Middle frontal gyrus (tissue), 1 donor: ENCODE results near the gene GPSM3.
"Not testable (repeated sequence)": the region's sequence is repeated elsewhere in the genome, so short reads cannot be mapped to it uniquely, and the experiment has no call there.

Experiments used
- DNase-seq: peaks from one replicate; pipeline ENCODE4 v3.0.0-alpha.2; 2015; ENCODE audit warnings: low spot score; ENCODE audit errors: extremely low spot score

Gene GPSM3, protein sequence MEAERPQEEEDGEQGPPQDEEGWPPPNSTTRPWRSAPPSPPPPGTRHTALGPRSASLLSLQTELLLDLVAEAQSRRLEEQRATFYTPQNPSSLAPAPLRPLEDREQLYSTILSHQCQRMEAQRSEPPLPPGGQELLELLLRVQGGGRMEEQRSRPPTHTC

DNA sequence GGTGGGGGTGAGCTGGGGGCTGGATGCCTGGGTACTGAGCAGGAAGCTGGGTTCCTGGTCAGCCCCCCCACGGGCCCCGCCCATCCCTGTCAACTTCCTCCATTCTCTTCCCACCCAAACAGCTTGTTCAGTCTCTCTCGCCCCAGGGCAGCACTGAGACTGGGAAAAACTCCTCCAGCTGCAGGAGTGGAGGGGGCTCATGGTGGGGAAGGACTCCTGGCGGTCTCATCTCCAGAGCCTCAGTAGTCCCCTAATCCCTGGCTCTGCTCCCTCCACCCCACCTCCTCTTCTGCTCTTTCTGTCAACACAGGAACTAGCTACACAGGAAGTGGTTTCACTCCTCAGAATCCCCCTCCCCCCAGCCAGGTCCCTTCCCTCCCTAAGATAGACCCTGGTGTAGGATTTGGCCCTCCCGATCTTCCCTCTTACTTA, at the start of gene GPSM3:
Gene GPSM3, minus strand, starts transcription at position 36 of the 432 bp plus-strand sequence. CDS start 130 bp downstream, outside the sequence.
- DNase-seq, result no peak

DNA sequence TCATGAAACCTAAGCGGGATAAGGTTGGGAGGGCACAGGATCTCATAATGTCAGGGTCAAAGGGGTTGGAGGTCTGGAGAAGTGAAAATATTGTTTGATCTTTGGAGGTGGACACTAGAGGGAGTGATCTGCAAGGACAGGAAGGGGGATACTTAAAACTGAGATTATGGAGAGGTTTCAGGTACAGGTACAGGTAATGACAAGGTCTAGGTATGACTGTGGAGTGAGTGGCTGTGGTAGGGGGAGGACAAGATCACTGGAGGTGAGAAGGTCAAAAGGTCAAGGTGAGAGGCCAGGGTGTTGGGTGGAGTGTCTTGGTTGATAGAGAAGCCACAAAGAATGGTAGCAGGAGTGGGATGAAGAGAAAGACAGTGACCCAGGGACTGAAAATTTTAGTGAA, 48.2 kb upstream of the GPSM3 start:
- no peak for DNase-seq

DNA sequence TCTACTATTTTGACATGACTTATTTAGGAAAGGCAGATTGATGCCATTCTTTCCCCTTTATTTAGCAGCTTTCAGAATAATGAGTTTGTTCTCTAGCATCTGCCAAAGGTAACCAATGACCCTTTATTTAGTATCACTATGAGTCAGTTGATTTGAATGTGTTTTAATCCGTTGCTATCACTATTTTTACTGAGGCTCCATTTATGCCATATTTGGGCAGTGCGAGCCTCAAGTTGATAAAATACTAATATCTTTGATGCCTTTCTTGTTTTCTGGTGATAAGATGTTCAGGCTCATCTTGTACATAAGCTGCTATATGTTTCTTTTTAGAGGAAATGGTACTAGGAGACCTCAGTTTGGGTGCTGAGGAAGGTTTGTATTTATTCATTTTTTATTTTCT, 47.0 kb upstream of the GPSM3 start:
- no peak for DNase-seq

DNA sequence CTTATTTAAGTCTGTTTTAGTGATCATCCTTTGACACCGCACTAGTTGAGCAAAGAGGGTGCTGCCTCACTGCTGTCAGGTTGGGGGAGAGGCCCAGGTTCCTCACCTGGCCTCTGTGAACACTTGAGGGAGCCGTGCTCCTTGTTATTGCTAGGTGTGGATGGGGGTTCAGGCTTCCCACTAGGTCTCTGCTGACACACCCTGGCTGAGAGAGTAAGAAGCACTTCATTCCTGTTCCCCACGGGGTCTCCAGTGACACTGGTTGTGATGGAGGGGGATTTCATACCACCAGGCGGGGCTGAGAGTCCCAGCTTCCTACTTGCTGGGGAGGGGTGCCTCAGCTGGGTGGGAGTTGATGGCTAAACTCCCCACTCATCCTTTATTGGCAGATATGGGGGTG, 42.5 kb upstream of the GPSM3 start:
- no peak for DNase-seq

DNA sequence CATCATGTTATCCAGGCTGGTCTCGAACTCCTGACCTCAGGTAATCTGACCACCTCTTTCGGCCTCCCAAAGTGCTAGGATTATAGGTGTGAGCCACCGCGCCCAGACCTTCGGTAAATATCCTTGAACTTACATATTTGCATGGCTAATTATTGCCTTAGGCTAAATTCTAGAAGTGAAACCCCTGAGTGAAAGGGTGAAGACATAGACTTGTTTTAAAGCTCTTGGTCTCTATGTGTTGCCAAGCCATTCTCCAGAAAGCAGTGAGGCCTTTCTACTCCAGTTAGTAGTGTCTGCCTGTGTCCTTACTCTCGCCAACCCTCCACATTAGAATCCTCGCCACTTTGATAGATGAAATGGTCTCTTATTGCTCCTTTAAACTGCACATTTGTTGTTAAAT, 34.0 kb upstream of the GPSM3 start:
- DNase-seq, result no peak

DNA sequence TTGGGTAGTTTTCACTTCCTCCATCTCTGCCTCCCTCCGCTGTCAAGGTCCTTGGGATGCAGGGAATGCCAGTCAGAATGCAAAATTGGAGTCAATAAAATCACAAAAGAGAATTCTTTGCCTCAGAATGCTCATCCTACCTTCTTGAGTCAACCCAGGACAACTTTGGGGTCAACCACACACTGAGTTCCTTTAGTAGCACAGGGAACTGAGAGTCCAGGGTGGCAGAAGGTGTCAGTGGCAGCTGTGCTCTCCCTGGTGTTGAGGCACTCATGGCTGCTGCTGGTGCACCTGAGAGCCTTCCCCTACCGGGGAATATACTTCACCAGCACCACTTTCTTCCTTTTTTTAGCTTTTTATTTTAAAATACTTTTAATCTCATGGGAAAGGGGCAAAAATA, 32.3 kb upstream of the GPSM3 start:
- no peak for DNase-seq

DNA sequence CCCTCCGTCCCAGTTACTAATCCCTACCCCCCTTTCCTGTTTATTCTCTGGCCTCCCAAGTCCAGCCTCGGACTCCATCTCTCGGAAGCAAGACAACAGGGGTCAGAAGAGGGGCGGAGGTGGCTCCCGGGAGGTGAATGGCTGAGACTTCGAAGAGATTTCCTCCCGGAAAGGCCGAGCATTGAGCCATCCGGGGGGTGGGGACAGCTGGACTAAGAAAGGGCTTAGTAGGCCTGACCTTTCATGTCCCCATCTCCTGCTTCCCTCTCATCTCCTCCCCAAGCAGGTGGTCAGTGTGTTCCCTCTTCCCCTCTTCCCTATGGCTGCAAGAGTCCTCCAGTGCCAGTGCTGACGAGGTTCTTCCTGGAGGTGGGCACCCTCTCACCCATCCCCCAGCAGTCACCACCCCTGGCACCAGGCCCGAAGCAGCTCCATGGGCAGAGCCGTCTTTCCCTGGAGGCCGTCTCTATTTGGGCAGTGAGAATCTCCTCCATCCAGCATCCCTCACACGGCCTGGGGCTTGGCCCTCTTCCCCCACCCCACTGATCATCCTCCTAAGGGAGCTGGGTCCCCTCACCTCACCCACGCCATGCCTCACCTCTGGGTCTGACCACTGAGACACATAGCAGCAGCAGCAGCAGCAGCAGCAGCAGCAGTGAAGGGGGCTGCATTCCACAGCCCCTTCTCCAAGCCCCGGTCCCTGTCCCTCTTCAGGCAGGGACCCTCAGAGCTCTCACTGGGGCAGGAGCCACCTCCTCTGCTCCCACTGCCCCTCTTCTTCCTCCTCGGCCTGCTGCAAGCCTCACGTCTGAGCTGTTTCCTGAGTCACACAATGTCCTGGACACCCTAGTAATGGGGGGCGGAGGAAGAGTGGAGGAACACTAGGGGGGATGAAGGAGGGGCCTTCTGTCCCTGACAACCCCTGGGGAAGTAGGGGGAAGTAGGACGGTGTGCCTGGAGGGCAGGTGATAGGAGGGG, 31.1 kb upstream of the GPSM3 start, which contains the start of gene NOTCH4:
Gene NOTCH4, minus strand, starts transcription at position 810 of the 978 bp plus-strand sequence. Its CDS starts 139 bp downstream, at position 671.
- no peak for DNase-seq

DNA sequence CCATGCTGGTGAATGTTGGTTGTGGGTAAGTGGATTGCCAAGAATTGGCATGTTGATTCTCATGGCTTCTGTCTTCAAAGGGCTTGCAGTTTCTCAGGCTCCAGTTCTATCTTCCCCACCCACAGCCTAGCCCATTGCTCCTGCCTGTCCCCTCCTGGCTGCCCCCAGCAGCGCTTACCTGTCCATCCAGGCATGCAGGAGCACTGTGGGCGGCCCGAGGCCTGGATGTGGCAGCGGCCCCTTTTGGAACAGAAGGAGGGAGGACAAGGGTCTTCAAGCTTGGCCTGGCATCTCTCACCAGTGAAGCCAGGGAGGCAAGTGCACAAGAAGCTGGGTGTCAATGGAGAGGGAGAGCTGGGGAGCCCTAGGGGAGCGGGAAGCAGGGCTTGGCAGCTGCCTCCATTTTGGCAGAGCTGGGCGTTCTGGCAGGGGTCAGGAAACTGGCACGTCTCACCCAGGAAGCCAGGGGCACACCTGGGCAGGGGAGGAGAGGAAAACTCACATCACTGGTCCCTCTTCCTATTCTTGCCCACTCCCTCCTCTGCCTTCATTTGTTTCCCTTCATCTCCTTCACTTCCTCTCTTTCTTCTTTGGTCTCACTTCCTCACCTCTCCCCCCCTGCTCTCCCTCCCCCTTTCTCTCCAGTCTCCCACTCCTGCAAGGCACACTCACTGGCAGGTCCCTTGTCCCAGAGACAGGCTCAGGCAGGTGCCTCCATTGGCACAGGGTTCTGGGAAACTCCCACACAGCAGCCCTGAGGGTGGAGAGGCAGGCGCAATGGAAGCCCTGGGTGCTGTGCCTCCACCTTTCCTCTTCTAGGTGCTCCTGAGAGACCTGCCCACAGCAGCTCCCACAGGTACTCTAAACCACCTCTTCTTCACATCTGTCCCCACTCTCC, 30.1 kb upstream of the GPSM3 start:
- no peak for DNase-seq

DNA sequence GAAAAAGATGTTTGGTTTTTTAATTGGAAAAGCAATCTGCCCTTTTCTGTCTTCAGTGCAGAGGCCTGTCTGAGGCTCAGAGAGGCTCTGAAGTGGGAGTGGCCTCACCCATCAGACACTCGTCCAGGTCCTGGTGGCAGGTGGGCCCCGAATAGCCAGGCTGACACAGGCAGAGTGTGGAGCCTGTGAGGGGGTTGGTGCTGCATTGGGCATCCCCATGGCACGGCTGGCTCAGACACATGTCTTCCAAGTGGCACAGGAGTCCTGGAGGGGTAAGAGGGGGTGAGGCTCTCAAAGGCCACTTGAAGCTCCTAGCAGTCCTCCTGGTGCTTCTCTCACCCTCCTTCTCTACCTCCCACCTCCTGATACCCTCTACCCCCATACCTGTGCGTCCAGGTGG, 27.6 kb upstream of the GPSM3 start:
- no peak for DNase-seq

DNA sequence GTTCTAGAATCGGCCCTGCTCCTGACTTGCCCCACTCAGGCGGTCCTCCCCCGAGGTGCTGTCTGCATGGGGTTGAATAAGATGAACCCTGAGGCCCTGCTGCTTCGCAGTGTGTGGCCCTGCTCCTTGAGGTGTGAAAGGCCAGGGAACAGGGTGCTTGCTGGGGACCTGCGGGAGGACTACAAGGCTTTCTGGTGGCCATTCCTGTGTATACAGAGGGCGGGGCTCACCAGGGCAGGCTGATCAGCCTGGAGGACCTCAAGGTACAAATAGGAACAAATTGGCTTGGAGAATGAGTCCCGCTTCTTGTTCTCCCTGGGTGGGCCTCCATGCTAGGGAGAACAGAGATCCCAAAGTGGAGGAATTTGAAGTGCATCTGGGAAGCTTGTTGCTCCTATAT, 25.7 kb upstream of the GPSM3 start:
- DNase-seq, result no peak

DNA sequence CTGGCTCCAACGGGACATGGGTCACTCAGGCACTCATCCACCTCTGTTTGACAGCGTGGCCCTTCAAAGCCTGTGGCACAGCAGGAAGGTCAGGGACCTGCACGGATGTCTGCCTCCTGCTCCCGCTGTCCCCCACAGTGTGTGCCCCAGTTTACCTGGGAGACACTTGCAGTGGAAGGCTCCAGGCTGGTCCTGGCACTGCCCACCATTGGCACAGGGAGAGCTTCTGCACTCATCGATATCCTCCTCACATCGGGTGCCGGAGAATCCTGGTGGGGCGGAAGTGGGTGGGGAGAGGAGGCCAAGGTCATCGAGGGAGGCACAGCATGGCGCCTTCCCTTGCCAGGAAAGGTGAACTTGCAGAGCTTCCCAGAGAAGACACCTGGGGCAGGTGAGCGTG, 24.6 kb upstream of the GPSM3 start:
- DNase-seq, result no peak

DNA sequence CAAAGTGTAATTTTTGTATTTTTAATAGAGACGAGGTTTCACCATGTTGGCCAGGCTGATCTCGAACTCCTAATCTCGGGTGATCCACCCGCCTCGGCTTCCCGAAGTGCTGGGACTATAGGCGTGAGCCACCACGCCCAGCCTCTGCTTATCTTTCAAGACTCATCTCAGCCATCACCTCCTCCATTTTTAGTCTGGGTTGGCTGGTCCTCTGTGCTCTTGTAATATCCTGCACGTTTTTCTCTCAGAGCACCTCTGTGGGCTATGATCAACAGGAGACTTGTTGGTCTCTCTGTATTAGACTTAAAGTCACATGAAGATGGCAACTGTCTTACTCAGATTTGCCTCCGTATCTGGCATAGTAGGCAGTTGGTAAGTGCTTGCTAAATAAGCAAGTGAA, 23.8 kb upstream of the GPSM3 start:
- DNase-seq, result no peak

DNA sequence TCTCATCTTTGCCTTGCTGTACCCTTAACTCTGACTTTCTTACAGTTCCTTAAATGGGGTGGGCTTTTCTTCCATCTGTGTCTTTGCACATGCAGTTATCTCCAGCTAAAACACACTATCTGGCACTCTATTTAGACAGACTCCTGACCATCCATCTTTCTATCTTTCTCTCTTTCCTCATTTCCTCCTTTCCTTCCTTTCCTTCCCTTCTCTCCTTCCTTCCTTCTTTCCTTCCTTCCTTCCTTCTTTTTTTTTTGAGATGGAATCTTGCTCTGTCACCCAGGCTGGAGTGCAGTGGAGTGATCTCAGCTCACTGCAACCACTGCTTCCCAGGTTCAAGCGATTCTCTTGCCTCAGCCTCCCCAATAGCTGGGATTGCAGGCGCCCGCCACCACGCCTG, 23.2 kb upstream of the GPSM3 start:
- DNase-seq, result no peak

DNA sequence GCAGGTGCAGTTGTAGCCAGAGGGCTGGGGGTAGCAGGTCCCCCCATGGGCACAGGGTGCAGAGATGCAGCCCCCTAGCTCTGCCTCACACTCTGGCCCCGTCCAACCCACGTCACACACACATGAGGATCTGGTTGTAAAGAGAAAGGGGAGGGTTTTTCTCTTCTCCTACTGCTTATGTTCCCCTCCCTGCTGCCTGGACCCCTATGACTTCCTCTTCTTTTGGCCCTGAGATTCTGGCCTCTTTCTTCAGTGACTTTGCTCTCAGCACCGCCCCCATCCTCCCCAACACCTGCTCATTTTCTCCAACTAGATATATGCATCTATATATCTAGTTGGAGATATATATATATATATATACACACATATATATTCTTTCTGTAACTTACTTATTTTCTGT, 21.7 kb upstream of the GPSM3 start:
- no peak for DNase-seq

DNA sequence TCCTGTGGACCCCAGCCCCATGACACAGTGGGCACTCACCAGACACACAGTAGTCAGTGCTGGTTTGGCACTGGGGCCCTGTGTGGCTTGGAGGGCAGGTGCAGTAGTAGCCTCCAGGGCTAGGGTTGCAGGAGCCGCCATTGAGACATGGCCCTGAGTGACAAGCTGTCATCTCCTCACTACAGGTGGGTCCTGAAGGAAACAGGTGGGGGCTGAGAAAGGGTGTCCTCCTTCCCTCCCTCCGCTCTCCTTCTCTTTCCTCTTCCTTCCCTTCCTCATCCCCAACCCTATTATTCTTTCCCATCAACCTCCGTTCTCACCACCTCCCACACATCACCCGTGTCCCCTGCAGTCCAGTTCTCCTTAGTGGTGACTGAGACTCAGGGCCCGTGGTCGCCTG, 21.2 kb upstream of the GPSM3 start:
- no peak for DNase-seq

DNA sequence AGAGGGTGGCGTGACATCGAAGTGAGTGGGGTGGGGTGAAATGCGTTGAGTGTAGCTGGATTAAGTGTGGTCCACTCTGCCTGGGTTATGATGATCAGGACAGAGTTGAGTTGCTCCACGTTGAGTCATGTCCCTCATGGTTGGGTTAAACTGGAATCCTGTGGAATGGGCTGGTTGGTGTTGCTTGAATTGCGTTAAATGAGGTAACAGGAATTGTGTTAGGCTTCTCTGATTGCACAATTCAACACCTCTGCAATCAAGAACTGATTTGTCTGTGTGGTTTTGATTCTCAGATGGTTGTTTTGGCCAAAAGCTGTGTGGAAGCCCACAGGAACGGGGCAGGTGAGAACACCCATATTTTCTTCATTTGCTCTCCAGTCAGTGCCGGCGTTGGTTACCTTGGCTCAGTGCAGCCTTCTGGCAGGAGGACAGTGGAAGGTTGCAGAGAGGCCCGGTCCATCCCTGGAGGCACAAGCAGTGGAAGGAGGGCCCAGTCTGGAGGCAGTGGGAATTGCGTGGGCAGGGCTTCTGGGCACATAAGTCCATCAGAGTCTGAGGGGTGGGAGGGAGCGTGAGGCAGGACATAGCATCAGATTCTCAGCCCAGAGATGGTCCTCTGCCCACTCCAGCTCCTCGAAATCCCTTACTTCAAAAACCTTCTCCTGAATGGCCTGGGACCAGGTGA, 19.8 kb upstream of the GPSM3 start:
- DNase-seq, result no peak

DNA sequence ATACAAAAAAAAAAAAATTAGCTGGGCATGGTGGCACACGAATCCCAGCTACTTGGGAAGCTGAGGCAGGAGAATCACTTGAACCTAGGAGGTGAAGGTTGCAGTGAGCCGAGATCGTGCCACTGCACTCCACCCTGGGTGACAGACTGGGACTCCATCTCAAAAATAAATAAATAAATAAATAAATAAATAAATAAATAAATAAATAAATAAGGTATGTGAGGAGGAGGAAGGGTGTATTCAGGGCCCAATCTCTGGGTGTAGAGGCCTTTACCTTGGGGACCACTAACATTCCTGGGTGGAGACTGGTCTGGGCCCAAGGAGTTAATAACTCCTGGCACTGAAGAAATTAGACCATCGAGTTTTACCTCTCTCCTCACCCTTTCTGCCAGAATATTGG, 19.0 kb upstream of the GPSM3 start:
- not testable (repeated sequence) for DNase-seq

DNA sequence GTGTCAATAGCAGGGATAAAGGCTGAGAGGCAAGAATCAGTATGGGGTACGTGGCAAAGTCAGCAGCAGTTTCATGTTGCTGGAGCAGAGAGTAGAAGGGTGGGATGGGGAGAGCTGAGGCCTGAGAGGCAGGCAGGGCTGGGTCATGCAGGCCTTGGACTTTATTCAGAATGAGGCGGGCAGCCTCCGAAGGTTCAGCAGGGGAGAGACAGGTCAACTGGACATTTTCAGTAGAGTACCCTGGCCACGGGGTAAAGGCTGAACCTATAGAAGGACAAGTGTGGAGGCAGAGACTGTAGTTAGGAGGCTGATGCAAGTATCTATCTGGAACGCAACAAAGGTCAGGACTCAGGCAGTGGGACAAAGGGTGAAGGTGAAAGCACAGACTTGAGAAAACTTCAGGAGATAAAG, 17.8 kb upstream of the GPSM3 start:
- DNase-seq, result no peak

DNA sequence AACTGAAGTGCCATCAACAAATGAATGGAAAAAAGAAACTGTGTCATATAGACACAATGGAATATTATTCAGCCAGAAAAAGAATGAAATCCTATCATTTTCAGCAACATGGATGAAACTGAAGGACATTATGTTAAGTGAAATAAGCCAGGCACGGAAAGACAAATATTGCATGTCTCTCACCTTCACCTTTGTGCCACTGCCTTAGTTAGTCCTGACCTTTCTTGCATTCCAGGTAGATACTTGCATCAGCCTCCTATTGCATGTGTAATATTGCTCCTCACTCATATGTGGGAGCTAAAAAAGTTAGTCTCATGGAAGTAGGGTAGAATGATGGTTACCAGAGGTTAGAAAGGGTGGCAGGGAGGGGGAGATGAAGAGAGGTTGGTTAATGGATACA, 16.6 kb upstream of the GPSM3 start:
- no peak for DNase-seq

DNA sequence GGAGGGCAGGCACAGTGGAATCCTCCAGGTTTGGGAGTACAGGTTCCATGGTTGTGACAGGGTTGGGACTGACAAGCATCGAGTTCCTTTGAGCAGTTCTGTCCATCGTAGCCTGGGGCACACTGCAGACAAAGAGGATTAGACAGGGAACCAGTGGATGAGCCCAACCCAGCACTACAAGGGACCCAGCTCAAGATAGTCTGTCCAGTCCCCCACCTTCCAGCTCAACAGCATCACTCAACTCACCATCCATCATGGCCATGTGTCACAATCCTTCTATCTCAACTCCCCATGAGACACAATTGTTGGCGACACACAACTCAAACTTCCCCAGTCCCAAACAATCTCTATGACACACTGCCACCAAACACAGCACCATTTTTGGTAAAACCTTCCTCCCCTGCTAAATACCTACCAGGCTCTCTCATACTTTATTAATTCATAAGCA, 11.8 kb upstream of the GPSM3 start:
- DNase-seq, result no peak
